ENCODE results near the gene GOLGA8G. TPM values are rescaled to one million over a fixed set of nuclear protein-coding genes. Genes with fewer than 3 reads are reported as not detected.
"Not testable (repeated sequence)": the region's sequence is repeated elsewhere in the genome, so short reads cannot be mapped to it uniquely, and the experiment has no call there.

Gene GOLGA8G
- not detected in 2 replicates for total RNA-seq

GRCh38 chr15:28532954-28533353 lies at the start of gene GOLGA8G:
Gene GOLGA8G, minus strand, starts transcription at chr15:28532971. Its CDS starts 62 bp downstream, at chr15:28532909.
- H3K27me3 ChIP-seq (ENCODE audit: control insufficient read depth, insufficient read depth, low read length); DNase-seq (ENCODE audit: low read depth); H3K4me3 ChIP-seq (ENCODE audit: low read depth, low read length); FAIRE-seq; H3K36me3 ChIP-seq (ENCODE audit: control insufficient read depth, insufficient read depth, low read length): not testable (repeated sequence)

- not testable (repeated sequence) for H3K36me3 ChIP-seq (ENCODE audit: control insufficient read depth, insufficient read depth, low read length); DNase-seq (ENCODE audit: low read depth); FAIRE-seq; H3K27me3 ChIP-seq (ENCODE audit: control insufficient read depth, insufficient read depth, low read length); H3K4me3 ChIP-seq (ENCODE audit: low read depth, low read length)
Measured at GRCh38 chr15:28573351-28573750, 40.6 kb upstream of the GOLGA8G start.

GRCh38 chr15:28553268-28553667 lies 20.5 kb upstream of the GOLGA8G start, which contains the start of gene GOLGA6L25:
Gene GOLGA6L25, plus strand, starts transcription at chr15:28553568. Its CDS starts 61 bp downstream, at chr15:28553629.
- FAIRE-seq; DNase-seq (ENCODE audit: low read depth): not testable (repeated sequence)

GRCh38 chr15:28515208-28515607 lies 17.6 kb downstream of the GOLGA8G start:
- not testable (repeated sequence) for H3K27me3 ChIP-seq (ENCODE audit: control insufficient read depth, insufficient read depth, low read length); H3K36me3 ChIP-seq (ENCODE audit: control insufficient read depth, insufficient read depth, low read length); DNase-seq (ENCODE audit: low read depth); FAIRE-seq; H3K4me3 ChIP-seq (ENCODE audit: low read depth, low read length)

More at GRCh38 chr15:28553268-28553667, 20.5 kb upstream of the GOLGA8G start, which contains the start of gene GOLGA6L25:
- not testable (repeated sequence) for H3K27me3 ChIP-seq (ENCODE audit: control insufficient read depth, insufficient read depth, low read length); H3K36me3 ChIP-seq (ENCODE audit: control insufficient read depth, insufficient read depth, low read length); H3K4me3 ChIP-seq (ENCODE audit: low read depth, low read length)

GRCh38 chr15:28514128-28514527 lies 18.6 kb downstream of the GOLGA8G start:
- H3K4me3 ChIP-seq (ENCODE audit: low read depth, low read length); DNase-seq (ENCODE audit: low read depth); H3K36me3 ChIP-seq (ENCODE audit: control insufficient read depth, insufficient read depth, low read length); H3K27me3 ChIP-seq (ENCODE audit: control insufficient read depth, insufficient read depth, low read length); FAIRE-seq: not testable (repeated sequence)

GRCh38 chr15:28508217-28508889 lies 24.4 kb downstream of the GOLGA8G start:
- not testable (repeated sequence) for FAIRE-seq; H3K27me3 ChIP-seq (ENCODE audit: control insufficient read depth, insufficient read depth, low read length); DNase-seq (ENCODE audit: low read depth); H3K4me3 ChIP-seq (ENCODE audit: low read depth, low read length); H3K36me3 ChIP-seq (ENCODE audit: control insufficient read depth, insufficient read depth, low read length)

- not testable (repeated sequence) for FAIRE-seq; DNase-seq (ENCODE audit: low read depth); H3K36me3 ChIP-seq (ENCODE audit: control insufficient read depth, insufficient read depth, low read length); H3K4me3 ChIP-seq (ENCODE audit: low read depth, low read length); H3K27me3 ChIP-seq (ENCODE audit: control insufficient read depth, insufficient read depth, low read length)
Measured at GRCh38 chr15:28481340-28481739, 51.4 kb downstream of the GOLGA8G start.

Other genes with a start within 250 kb of the GOLGA8G start
- gene HERC2, start 210.8 kb downstream of the GOLGA8G start, total RNA-seq, result 22.6 and 29.2 TPM in 2 replicates
- not detected in 2 replicates for gene GOLGA6L24, start 174.9 kb downstream of the GOLGA8G start, total RNA-seq
- not detected in 2 replicates for gene GOLGA8F, start 154.3 kb downstream of the GOLGA8G start, total RNA-seq
- not detected in 2 replicates for gene GOLGA6L25, start 20.6 kb upstream of the GOLGA8G start, total RNA-seq
- gene GOLGA8M, start 179.4 kb upstream of the GOLGA8G start, total RNA-seq, result 0.13 TPM in 1 of 2 replicates, not detected in the other

Measured in bronchial epithelial cell (primary cell).